Activated CD4-positive, CD25-positive, alpha-beta regulatory T cell (primary cell): Measurements from ENCODE around the gene CCM2.

Experiments used
- DNase-seq, 4 experiments: peaks; one replicate each; lab custom pipeline; 2025; lab: John Stamatoyannopoulos, UW

Gene CCM2

DNA sequence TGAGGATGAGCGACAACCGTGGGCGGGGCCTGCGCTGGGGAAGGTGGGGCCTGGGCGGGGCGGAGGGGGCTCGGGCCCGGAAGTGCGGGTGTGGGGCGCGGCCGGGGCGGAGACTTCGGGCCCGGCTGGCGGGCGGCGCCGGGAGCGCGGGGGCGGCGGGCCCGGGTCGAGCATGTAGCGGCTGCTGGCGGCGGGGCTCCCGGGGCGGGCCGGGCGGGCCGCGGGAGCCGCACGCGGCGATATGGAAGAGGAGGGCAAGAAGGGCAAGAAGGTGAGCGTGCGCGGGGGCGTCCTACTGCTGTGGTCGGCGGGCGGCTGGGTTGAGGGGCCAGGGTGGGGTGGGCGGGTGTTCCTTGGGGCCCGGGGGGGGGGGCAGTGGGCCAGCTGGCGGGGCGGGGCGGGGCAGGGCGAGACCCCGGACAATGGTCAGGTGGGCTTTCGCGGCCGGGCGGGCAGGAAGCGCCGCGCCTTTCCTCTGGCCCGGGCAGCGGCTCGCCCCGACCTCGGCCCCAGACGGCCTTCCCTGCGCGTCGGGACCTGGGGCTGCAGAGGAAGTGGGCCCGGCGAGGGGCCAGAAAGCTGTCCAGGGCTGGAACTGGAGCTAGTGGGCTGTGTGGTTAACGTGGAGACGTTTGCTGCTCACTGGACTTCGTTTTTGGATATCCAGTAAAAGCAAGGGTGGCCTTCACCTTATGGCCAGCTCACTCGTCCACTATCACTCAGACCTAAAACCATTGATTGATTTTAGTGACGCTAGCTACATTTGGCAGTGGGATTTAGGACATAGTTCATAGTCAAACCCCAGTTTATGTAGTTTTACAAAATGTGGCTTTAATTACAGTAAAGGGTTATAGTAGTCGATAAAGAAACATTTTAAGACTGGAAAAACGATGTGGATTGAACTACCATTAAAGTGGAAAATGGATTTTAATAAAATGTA, at the start of gene CCM2:
CCM2 (plus strand) TSS at position 109 of the 940 bp plus-strand sequence; CDS start at position 242, 133 bp downstream.
- DNase-seq = no peak

- no peak for DNase-seq
These were observed 46.8 kb upstream of the CCM2 start for GRCh38 chr7:44953156-44953555.

- DNase-seq = no peak
These were observed 44.3 kb upstream of the CCM2 start for GRCh38 chr7:44955733-44956132.

GRCh38 chr7:44956157-44956766, 43.7 kb upstream of the CCM2 start:
- DNase-seq = no peak

- no peak for DNase-seq
These were observed 41.2 kb upstream of the CCM2 start for GRCh38 chr7:44958645-44959344.

GRCh38 chr7:44959433-44959951, 40.5 kb upstream of the CCM2 start:
- no peak for DNase-seq

- DNase-seq = no peak
These were observed 39.9 kb upstream of the CCM2 start for GRCh38 chr7:44960011-44960580.

DNA sequence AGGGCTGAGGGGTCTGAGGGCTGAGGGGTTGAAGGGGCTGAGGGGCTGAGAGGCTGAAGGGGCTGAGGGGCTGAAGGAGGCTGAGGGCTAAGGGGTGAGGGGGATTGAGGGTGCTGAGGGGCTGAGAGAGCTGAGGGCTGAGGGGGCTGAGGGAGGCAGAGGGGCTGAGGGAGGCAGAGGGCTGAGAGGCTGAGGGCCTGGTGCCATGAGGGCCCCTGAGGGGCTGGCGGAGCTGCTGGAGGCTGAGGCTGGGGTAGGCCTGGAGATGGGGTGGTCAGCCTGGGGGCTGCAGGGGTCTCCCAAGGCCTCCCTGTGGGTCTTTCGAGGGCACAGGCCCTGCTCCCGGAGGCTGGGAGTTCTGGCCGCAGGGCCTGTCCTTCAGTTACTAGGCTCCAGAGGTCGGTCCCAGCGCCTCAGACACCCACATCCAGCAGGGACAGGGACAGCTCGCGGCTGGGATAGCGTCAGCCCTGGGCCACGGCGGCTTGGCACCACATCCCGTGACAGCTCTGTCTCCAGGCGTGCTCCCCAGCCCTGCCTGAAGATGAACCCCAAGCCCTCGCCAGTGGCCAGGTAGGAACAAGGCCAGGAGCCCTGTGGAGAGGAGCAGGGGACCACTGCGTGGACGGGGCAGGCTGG, 38.0 kb upstream of the CCM2 start:
- DNase-seq = no peak

- no peak for DNase-seq
These were observed 37.3 kb upstream of the CCM2 start for GRCh38 chr7:44962483-44963251.

DNA sequence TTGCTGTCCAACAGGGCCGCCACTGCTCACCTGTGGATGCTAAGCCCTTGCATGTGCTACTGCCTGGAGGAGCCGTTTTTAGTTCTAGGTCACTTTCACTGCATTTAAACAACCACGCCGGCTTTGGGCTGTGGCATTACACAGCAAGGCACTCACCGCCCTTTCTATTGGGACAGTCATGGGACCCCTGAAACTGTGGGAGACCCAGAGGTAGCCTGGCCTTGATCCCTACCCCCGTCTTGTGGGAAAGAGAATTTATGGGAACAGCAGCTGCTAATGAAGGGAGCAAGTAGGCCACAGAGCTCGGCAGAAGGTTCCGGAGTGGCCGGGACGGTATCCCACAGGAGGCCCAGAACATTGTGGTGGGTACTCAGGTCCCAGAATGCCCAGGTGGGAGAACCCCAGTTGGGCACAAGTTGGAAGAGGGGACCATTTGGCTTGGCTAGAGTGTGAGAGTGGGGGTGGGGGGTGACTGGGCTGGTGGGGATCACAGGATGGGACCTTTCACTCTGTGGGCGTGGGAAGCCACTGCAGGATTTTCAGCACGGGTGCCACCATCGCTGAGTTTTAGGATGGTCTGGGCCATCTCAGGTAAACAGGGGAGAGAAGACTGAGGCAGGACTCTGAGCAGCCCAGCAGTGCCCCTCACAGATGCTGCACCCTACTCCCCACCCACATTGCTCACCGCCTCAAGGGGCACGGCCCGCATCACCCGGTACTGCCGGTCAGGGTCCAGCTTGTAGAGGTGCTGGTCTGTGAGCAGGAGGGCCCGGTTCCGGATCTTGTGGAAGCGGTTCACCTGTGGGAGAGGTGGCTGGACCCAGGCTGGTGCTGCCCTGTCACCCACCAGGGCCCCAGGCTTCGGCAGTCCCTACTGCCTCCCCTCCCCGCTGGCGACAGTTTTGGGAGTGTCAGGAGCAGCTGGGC, 36.4 kb upstream of the CCM2 start:
- DNase-seq = no peak

- no peak for DNase-seq
These were observed 35.6 kb upstream of the CCM2 start for GRCh38 chr7:44964384-44964830.

GRCh38 chr7:44964831-44965440, 35.1 kb upstream of the CCM2 start:
- no peak for DNase-seq

DNA sequence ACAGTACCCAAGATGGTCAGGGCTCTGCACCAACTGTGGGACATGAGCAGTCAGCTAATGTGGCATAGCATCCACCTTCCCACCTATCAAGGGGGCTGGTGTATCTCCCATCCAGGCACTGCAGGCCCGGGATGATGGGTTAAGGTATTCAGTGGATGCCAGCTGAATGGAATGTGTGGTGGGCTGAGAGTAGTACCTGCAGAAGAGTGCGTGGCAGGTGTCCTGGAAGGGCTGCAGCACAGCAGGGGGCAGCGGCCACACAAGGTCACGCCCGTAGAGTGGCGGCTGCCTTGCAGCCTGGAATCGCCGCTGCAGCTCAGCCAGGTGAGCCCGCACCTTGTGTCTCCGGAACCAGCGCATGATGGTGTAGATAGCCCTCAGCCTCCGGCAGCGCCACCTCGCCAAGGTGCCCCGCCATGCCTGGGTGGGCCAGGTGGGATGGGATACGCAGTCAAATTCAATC, 34.5 kb upstream of the CCM2 start:
- DNase-seq = no peak

DNA sequence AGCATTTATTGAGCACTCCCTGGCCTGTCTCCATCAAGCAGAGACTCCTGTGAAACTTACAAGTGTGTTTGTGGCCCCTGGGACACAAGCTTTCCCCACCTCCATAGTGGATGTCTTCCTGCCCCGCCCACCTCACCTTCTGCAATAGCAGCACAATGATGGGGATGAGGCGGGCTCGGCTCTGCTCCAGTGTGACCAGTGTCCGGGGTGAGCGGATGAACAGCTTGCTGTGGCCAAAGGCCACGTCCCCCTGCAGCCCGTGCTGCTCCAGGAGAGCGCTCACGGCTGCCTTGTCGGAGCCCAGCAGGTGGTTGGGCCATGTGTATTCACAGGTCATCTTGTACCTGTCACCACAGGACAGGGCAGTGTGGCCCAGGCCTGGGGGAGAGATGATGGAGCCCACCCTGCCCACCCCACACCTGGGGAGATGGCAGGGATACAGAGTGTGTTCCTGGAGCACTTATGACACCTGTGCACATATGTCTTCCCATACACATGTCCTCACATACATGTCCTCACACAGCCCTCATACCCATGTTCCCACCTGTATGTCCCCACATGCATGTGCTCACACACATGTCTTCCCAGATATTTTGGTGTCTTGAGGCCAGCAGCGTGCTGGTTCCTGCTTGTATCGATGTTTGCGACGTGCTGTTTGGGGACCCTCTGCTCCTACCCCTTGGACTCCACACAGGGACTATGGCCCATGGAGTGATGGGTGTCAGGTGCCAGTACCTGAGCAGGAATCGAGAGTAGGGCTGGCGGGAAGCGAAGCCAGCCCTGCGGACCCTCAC, 33.9 kb upstream of the CCM2 start:
- no peak for DNase-seq

DNA sequence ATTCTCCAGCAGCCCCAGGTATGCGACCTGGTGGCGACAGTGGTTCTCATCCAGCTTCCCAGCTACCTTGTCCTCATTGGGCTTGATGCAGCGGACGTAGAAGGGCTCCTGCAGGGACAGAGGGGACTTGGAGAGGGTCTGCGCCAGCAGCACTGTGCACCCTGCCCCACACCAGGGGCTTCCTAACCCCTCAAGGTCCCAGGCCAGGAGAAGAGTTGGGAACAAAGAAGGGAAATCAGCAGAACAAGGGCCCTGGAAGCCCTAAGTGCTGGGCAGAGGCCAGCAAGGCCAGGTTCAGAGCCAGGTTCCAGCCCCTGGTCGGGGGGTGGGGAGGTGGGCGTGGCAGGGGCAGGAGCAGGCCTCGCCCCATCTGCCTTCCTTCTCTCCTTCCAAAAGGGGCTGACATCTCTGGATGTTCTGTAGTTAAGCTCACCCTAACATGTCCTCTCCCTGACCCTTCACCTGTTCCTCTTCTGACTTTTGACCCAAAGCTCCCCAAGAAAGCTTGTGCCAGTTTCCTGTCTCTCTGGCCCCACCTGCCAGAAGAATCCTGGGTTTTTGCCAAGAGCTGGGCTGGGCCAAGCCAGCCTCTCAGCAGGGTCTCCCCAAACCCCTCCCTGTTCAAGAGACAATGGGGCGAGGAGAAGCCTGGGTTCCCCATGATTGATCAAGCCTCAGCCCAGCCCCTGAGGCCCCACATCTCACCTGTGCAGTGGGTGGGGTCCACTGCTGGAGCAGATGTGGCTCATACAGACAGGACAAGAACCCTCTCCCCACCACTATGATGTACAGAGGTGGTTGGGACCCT, 33.1 kb upstream of the CCM2 start:
- no peak for DNase-seq

- DNase-seq = no peak
These were observed 32.2 kb upstream of the CCM2 start for GRCh38 chr7:44967571-44968446.
